Measurements from ENCODE around the gene SCAMP5.

- TF ChIP-seq CTCF (IDR thresholded peaks at IDR 0.05) (no peak), POLR2A (IDR thresholded peaks at IDR 0.05) (no peak)
Measured at GRCh38 chr15:75052972-75053747, 57.8 kb downstream of the SCAMP5 start.

Measured in body of pancreas (tissue), 4 donors.